ENCODE data around the gene UCHL5. TPM values are rescaled to one million over a fixed set of nuclear protein-coding genes. Genes with fewer than 3 reads are reported as not detected.

The UCHL5 gene
- polyA plus RNA-seq, 1 donor from 2014 or later, result 28.8 TPM

- Histone ChIP-seq H3K9me3 (ENCODE audit: low read length) (no peaks in the 10 kb centered on the region), H2AFZ (ENCODE audit: low read depth, low read length) (no peak overlapping the region), H4K20me1 (ENCODE audit: insufficient read depth) (no peaks in the 10 kb centered on the region), H3K36me3 (ENCODE audit: insufficient read depth, low read length) (no peaks in the 10 kb centered on the region), H3K9ac (ENCODE audit: low read length) (no peak overlapping the region), H3K27me3 (ENCODE audit: insufficient read depth, low read depth, low read length) (no peaks in the 10 kb centered on the region), H3K4me2 (ENCODE audit: low read length) (no peak overlapping the region), H3K79me2 (replicated peaks; ENCODE audit: insufficient read depth, low read length) (no peaks in the 10 kb centered on the region), H3K9me2 (ENCODE audit: insufficient read depth, low read length) (no peaks in the 10 kb centered on the region), H3F3A (ENCODE audit: insufficient read depth, low read length, poor library complexity, severe bottlenecking) (no peaks in the 10 kb centered on the region), H3K27ac (ENCODE audit: low read length) (no peak overlapping the region), H3K4me3 (ENCODE audit: low read length) (no peak overlapping the region)
- no peak for TF ChIP-seq SMC3 (conservative IDR thresholded peaks at IDR 0.05; ENCODE audit: poor library complexity)
- no peak for TF ChIP-seq CTCF (IDR thresholded peaks at IDR 0.05; ENCODE audit: poor library complexity, severe bottlenecking)
- no peak for TF ChIP-seq MXI1 (conservative IDR thresholded peaks at IDR 0.05; ENCODE audit: poor library complexity, severe bottlenecking)
- no peak for TF ChIP-seq POLR2AphosphoS5 (IDR thresholded peaks at IDR 0.05)
- TF ChIP-seq EP300 (conservative IDR thresholded peaks at IDR 0.05; ENCODE audit: poor library complexity, severe bottlenecking), result no peak
- TF ChIP-seq, protein P1, sequence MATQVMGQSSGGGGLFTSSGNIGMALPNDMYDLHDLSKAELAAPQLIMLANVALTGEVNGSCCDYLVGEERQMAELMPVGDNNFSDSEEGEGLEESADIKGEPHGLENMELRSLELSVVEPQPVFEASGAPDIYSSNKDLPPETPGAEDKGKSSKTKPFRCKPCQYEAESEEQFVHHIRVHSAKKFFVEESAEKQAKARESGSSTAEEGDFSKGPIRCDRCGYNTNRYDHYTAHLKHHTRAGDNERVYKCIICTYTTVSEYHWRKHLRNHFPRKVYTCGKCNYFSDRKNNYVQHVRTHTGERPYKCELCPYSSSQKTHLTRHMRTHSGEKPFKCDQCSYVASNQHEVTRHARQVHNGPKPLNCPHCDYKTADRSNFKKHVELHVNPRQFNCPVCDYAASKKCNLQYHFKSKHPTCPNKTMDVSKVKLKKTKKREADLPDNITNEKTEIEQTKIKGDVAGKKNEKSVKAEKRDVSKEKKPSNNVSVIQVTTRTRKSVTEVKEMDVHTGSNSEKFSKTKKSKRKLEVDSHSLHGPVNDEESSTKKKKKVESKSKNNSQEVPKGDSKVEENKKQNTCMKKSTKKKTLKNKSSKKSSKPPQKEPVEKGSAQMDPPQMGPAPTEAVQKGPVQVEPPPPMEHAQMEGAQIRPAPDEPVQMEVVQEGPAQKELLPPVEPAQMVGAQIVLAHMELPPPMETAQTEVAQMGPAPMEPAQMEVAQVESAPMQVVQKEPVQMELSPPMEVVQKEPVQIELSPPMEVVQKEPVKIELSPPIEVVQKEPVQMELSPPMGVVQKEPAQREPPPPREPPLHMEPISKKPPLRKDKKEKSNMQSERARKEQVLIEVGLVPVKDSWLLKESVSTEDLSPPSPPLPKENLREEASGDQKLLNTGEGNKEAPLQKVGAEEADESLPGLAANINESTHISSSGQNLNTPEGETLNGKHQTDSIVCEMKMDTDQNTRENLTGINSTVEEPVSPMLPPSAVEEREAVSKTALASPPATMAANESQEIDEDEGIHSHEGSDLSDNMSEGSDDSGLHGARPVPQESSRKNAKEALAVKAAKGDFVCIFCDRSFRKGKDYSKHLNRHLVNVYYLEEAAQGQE (IDR thresholded peaks at IDR 0.05; ENCODE audit: borderline replicate concordance), result no peak
- no peak for TF ChIP-seq RAD21 (conservative IDR thresholded peaks at IDR 0.05)
- no peak for TF ChIP-seq EZH2 (IDR thresholded peaks at IDR 0.05; ENCODE audit: borderline replicate concordance, insufficient read depth, low read length, poor library complexity, severe bottlenecking)
- no peak for TF ChIP-seq TAF1 (IDR thresholded peaks at IDR 0.05; ENCODE audit: low read depth)
These were observed 79.6 kb downstream of the UCHL5 start for GRCh38 chr1:192979542-192979941.

DNA sequence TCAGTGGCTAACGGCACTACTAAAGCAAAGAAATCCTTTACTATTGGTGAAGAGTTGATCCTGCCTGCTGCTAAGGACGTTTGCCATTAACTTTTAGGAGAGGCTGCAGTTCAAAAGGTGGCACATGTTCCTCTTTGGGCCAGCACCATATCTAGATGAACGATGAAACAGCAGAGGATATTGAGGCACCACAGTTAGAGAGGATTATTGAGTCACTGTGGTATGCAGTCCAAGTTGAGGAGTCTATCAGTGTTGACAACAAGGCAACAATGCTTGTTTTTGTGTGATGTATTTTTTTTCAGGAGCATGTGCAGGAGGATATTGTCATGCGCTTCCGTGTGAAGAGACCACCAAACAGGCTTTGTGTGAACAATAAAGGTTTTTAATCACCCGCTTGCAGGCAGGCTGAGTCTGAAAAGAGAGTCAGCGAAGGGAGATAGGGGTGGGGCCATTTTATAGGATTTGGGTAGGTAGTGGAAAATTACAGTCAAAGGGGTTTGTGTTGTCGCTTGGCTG lies 80.9 kb downstream of the UCHL5 start:
- H4K20me1 ChIP-seq (ENCODE audit: insufficient read depth), result no peaks in the 10 kb centered on the region
- no peaks in the 10 kb centered on the region for H3K79me2 ChIP-seq (replicated peaks; ENCODE audit: insufficient read depth, low read length)
- H3F3A ChIP-seq (ENCODE audit: insufficient read depth, low read length, poor library complexity, severe bottlenecking), result no peaks in the 10 kb centered on the region
- no peak for TF ChIP-seq EP300 (conservative IDR thresholded peaks at IDR 0.05; ENCODE audit: poor library complexity, severe bottlenecking)
- TF ChIP-seq RAD21 (conservative IDR thresholded peaks at IDR 0.05), result no peak
- no peak for TF ChIP-seq SMC3 (conservative IDR thresholded peaks at IDR 0.05; ENCODE audit: poor library complexity)
- no peak for TF ChIP-seq POLR2AphosphoS5 (IDR thresholded peaks at IDR 0.05)
- TF ChIP-seq CTCF (IDR thresholded peaks at IDR 0.05; ENCODE audit: poor library complexity, severe bottlenecking), result no peak
- TF ChIP-seq MXI1 (conservative IDR thresholded peaks at IDR 0.05; ENCODE audit: poor library complexity, severe bottlenecking), result no peak
- TF ChIP-seq TAF1 (IDR thresholded peaks at IDR 0.05; ENCODE audit: low read depth), result no peak
- TF ChIP-seq, protein P1 (IDR thresholded peaks at IDR 0.05; ENCODE audit: borderline replicate concordance), result no peak
- no peak for TF ChIP-seq EZH2 (IDR thresholded peaks at IDR 0.05; ENCODE audit: borderline replicate concordance, insufficient read depth, low read length, poor library complexity, severe bottlenecking)
- no peaks in the 10 kb centered on the region for H3K36me3 ChIP-seq (ENCODE audit: insufficient read depth, low read length)
- H3K27me3 ChIP-seq (ENCODE audit: insufficient read depth, low read depth, low read length), result no peaks in the 10 kb centered on the region
- peak overlapping the region; percentile 77 for H3K27ac ChIP-seq (ENCODE audit: low read length)
- H3K4me2 ChIP-seq (ENCODE audit: low read length), result no peak overlapping the region
- H3K9ac ChIP-seq (ENCODE audit: low read length), result no peak overlapping the region
- H3K9me2 ChIP-seq (ENCODE audit: insufficient read depth, low read length), result no peaks in the 10 kb centered on the region
- no peaks in the 10 kb centered on the region for H3K9me3 ChIP-seq (ENCODE audit: low read length)
- H2AFZ ChIP-seq (ENCODE audit: low read depth, low read length), result no peak overlapping the region
- peak overlapping the region; percentile 42 for H3K4me3 ChIP-seq (ENCODE audit: low read length)
